B cell (primary cell): ENCODE measurements around the gene COL1A1.
A peak's percentile ranks its signal among the peaks of the same experiment; 100 is the strongest.

ENCODE experiments used
- EZH2 ChIP-seq: IDR thresholded peaks from 2 replicates; pipeline ENCODE4 v1.6.1; 2012; ENCODE audit warnings: borderline replicate concordance, low read depth, mild to moderate bottlenecking, moderate library complexity, low read length; ENCODE audit not compliant: insufficient read depth, poor library complexity, severe bottlenecking
- TF ChIP-seq, protein P1 (sequence below): fragments of 200-600 bp; IDR thresholded peaks from one replicate; pipeline ENCODE4 v1.8.0; 2022; ENCODE audit warnings: antibody characterized with exemption, mild to moderate bottlenecking

DNA sequence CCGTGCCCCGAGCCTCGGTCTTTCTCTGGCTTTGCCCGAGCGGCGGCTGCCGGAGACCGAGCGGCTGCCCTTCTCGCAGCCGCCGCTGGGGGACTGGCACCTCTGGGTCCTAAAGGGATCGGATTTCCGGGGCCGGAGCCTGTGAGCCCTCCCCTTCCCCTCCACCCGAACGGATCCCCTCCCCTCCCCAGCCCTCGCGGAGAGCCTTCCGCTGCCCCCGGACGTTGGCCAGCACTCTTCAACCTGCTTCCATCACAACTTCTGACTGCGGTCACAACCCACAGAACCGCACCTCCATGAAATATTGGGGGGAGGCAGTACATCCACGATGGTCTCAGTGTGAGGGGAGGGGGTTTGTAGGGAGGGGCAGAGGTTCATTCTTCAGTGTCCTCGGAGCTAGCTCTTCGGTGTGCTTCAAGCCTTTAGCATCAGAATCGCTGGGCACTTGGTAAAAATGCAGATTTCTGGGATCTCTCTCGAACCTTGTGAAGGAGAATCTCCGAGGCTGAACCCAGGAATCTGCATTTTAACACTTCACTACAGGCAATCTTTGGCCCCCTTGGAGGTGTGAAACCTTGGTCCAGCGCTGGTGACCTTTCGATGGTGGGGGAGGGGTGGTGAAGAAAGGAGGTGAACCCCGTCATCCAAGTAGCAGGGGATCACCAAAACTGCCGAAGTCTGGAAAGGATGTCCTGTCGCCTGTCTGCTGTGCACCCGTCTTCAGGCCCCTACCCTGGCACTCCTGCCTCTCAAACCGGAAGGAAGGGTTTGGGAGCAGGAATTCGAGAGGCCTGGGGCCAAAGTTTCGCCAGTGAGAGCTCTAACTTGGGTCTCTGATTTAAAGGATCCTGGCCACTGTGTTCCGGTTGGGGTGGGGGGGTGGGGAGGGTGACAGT lies 50.1 kb downstream of the COL1A1 start:
- TF ChIP-seq EZH2 = no peak
- TF ChIP-seq, protein P1, sequence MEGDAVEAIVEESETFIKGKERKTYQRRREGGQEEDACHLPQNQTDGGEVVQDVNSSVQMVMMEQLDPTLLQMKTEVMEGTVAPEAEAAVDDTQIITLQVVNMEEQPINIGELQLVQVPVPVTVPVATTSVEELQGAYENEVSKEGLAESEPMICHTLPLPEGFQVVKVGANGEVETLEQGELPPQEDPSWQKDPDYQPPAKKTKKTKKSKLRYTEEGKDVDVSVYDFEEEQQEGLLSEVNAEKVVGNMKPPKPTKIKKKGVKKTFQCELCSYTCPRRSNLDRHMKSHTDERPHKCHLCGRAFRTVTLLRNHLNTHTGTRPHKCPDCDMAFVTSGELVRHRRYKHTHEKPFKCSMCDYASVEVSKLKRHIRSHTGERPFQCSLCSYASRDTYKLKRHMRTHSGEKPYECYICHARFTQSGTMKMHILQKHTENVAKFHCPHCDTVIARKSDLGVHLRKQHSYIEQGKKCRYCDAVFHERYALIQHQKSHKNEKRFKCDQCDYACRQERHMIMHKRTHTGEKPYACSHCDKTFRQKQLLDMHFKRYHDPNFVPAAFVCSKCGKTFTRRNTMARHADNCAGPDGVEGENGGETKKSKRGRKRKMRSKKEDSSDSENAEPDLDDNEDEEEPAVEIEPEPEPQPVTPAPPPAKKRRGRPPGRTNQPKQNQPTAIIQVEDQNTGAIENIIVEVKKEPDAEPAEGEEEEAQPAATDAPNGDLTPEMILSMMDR = peak; percentile 60
